NCI-H2196 treated with DMSO at 0.1 percent for 48 hours (cell line): ENCODE measurements around the gene KCNQ2.

Source experiments
- DNase-seq: peaks from one replicate; lab custom pipeline; 2025; ENCODE audit not compliant: unreplicated experiment; lab: John Stamatoyannopoulos, UW

KCNQ2 gene

DNA sequence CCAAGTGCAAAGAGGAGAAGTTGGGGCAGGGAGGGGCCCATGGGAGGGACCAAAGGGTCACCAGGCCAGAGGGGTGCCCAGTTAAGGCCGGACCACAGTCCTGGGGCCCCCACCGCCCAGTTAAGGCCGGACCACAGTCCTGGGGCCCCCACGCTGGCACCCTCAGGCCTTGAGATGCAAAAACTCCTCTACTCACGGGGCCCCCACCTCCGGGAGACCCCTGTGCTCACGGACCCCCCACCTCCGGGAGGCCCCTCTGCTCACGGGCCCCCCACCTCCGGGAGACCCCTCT is 16.9 kb downstream of the KCNQ2 start:
- no peak for DNase-seq

- DNase-seq = no peak
Measured at GRCh38 chr20:63454731-63455567, 17.5 kb downstream of the KCNQ2 start.

- no peak for DNase-seq
Measured at GRCh38 chr20:63452821-63453523, 19.5 kb downstream of the KCNQ2 start.

- no peak for DNase-seq
Measured at GRCh38 chr20:63452341-63452740, 20.1 kb downstream of the KCNQ2 start.

- no peak for DNase-seq
Measured at GRCh38 chr20:63451821-63452220, 20.6 kb downstream of the KCNQ2 start.

DNA sequence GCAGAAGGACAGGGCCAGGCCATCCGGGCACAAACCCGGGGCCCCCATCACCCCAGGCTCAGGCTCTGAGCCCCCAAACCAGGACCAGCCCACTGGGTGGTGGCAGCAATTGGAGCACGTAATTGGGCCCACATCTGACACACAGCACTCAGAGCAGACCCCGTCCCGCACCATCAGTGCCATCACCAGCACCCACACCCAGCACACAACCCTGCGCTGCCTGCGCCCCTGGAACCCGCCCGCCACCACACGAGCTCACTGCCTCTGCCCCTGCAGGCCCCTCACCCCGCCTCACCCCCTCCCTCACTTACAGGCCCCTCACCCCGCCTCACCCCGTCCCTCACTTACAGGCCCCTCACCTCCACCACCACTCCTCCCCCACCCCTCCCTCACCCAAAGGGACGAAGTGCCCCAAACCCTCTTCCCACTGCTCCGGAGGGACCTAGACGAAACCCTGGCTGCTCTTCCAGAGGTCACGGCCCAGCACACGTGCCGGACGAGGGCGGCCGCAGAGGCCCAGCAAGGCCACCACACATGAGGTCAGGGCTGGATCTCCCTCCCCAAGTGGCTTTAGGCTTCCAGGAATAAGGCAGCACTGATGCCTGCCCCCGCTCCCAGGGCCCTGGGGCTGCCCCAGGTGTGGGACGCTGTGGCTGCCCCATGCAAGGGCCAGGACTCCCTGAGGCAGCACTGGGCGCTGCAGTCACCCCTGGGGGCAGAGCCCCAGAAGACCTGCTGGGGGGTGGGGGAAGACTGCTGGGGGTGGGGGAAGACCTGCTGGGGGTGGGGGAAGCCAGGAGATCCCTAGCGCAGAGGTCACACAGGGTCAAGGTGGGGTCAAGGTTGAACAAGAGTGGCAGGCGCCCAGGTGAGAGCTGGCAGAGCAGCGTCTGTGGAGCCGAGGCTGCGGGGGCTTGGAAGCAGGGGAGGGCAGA is 22.4 kb downstream of the KCNQ2 start:
- DNase-seq = no peak

- DNase-seq = no peak
Measured at GRCh38 chr20:63449025-63449424, 23.4 kb downstream of the KCNQ2 start.

DNA sequence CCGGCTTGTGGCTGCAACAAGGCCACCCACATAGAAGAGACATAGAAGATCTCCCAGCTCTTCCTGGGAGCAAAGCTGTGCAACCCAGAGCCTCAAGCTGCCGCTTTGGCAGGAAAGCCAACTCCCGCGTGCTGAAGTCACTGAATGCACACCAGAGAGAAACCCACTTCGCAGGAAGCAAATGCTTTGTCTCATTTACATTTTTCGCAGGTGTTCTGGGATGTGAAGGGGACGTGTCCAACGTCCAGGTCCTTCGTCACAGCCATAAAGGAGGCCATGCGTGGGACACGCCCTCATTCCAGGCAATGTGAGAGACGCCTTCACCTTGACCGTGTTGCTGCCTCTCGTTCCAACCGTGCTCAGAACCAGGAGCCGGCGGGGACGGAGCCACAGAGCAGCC is 24.4 kb downstream of the KCNQ2 start:
- no peak for DNase-seq

DNA sequence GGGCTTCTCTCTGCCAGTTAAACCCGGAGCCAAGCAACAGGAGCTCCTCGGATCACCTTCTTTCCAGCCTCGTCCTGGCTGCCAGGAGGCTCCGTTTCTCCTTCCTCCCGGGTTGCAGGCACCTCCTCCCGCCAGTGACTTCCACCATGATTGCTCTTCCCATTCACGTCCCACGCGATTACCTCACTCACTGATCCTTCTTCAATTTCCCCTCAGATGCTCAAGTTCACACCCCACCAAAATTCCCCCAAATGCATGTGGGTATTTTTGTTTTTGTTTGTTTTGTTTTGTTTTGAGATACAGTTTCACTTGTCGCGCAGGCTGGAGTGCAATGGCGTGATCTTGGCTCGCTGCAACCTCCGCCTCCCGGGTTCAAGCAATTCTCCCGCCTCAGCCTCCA is 25.1 kb downstream of the KCNQ2 start:
- no peak for DNase-seq

GRCh38 chr20:63446216-63447024 is 26.0 kb downstream of the KCNQ2 start:
- no peak for DNase-seq

DNA sequence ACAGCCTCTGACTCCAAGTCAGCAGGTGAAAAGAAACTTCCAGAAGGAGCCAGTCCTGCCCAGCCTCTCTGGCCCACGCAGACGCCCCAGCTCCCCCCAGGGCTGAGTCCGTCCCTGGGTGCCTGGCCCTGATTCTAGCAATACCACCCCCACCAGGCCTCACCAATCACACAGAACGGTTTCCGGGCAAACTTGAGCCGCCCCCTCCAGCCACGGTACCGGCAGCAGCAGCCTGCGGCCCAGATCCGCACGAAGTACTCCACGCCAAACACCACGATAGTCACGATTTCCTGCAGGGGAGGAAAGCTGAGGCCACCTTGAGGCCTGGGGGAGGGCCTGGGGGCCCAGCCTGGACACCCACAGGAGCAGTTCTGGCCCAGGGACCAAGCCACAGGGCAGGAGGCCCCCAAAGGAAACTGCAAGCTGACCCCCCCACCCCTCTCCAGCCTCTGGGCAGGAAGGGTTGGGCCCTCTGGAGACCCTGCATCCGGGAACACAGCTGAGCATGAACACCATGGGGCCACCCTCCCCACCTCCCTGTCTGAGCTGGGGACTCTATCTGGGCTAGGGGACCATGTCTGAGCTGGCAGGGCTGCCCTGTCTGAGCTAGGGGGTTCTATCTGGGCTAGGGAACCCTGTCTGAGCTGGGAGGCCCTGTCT is 27.2 kb downstream of the KCNQ2 start:
- no peak for DNase-seq

GRCh38 chr20:63444548-63444947 is 27.9 kb downstream of the KCNQ2 start:
- DNase-seq = no peak

DNA sequence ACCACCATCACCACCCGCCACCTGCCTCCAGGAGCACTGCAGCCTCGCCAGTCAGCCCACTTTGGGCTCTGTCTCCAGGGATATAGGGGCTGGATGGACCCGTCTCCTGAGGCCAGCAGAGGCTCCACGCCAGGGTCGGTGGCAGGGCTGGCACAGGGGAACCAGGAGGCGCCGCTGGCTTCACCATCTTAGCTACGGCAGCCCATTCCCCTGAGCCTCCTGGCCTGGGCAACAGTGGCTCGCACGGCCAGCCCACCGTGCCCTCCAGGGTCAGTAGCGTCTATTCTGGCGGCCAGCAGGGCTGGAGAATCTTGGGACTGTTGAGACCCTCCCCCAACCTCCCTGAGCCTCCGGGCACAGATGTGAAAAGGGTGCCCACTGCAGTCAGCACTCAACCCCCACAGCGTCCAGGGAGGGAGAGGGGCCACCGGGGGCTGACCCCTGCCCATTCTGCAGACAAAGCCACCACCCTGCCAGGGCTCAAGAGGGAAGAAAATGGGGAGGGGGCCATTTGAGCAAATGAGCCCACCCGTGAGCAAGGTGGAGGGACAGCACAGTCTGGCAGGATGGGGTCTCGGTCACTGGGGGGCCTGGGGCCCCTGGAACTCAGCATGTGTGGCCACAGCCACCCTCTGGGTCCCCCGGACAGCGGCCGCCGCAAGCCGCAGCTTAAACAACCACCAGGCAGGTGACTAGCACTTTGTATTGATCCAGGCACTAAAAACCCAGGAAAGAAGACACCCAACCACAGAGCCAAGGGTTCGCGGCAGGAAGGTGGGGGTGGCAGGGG is 28.7 kb downstream of the KCNQ2 start:
- DNase-seq = no peak

DNA sequence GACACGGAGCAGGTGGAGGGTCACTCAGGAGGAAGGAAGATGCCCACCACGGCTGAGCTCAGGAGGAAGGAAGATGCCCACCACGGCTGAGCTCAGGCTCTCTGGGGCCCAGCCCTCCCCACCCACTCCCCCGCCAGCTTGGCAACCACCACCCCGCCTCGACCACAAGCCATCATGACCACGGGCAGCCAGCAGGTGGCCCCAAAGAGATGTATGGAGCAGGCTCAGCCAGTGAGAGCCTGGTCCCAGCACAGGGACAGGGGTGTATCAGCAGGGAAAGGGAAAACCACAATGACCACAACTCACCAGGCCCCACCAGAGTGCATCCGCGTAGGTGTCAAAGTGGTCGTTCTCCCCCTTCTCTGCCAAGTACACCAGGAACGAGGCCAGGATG is 30.4 kb downstream of the KCNQ2 start:
- DNase-seq = peak; percentile 42

DNA sequence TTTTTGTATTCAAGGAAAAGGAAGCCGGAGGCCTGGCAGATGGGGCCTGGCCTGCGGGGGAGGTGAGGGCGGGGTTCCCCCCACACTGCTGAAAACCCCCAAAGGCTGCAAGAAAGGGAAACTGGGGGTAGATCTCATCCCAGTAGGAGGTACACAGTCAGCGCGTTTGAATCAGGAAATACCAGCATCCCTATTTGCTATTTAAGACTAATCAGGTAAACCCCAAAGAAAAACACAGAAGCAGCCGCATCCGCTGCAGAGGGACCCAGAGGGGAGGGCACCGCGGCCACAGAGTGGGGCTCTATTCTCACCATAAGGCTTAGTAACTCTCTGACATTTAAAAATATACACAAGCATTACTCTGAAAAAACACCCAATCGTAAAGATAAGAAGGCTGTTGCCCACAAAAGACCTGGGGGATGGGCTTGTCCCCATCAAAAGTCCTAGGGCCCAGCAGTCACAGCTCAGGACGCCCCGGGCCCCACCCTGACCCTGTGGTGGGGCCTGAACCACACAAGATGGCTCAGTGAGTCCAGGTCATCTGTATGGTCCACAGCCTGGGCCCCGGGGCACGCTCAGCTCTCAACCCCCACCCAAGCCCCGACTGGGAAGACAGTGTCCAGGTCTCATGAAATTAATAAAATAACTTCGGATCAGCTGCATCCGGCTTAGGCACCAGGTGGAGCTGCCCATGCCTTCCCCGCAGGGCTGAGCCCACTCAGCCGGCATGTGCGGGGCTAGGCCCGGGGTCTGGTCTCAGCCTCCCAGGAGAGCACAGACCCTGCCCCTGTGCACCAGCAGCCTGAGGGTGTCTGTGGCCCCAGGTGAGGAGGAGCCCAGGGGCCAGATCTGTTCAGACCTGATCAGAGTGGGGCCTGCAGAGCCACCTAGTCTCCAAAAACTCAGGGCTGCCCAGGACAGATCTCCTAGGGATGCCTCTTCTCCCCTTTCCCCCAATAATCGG is 31.0 kb downstream of the KCNQ2 start:
- DNase-seq = no peak

- DNase-seq = no peak
Measured at GRCh38 chr20:63440366-63440955, 32.0 kb downstream of the KCNQ2 start.

DNA sequence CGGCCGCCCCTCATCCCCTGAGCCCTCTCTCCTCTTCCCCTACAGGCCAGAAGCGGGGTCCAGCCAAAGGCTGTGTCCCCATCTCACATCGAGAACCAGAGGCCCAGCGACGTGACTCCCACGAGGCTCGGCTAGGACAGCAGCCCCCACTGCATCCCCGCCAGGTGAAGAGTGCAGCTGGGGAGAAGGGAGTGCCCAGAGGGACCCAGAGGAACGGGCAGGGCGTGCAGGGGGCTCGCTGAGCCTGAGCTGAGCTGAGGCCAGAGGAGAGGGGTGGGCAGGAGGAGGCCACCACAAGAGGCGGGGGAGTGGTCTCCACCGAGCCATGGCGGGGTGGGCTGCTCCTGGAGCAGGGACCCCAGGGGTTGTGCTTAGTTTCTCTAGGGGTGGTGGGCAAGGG is 32.6 kb downstream of the KCNQ2 start:
- DNase-seq = no peak

- DNase-seq = no peak
Measured at GRCh38 chr20:63438121-63438520, 34.3 kb downstream of the KCNQ2 start.
